ENCODE results near the gene COG3.

Gene COG3

GRCh38 chr13:45482571-45483173 lies 17.9 kb downstream of the COG3 start:
- H3K36me3 ChIP-seq (ENCODE audit: insufficient read depth, low read length) = peaks cover 34% of the 10 kb centered on the region
- H3K9ac ChIP-seq (ENCODE audit: low read length) = no peak overlapping the region
- H3K27ac ChIP-seq (ENCODE audit: low read depth, low read length) = no peak overlapping the region

GRCh38 chr13:45487604-45488003 lies 22.9 kb downstream of the COG3 start:
- no peaks in the 10 kb centered on the region for H3K9me3 ChIP-seq (ENCODE audit: low read length)
- no peak overlapping the region for H3K27ac ChIP-seq (ENCODE audit: low read depth, low read length)
- no peak overlapping the region for H3K9ac ChIP-seq (ENCODE audit: low read length)
- H3K4me3 ChIP-seq (ENCODE audit: low read depth in 1 of 2, low read length in 2 of 2) = no peak overlapping the region
- peaks cover 49% of the 10 kb centered on the region for H3K36me3 ChIP-seq (ENCODE audit: insufficient read depth, low read length)
- no peaks in the 10 kb centered on the region for H3K4me1 ChIP-seq (ENCODE audit: insufficient read depth, low read length)
- no peaks in the 10 kb centered on the region for H3K27me3 ChIP-seq (ENCODE audit: control insufficient read depth in 1 of 2, insufficient read depth in 2 of 2, low read length in 2 of 2)

More at GRCh38 chr13:45482571-45483173, 17.9 kb downstream of the COG3 start:
- Histone ChIP-seq H3K4me3 (ENCODE audit: low read depth in 1 of 2, low read length in 2 of 2) (no peak overlapping the region), H3K27me3 (ENCODE audit: control insufficient read depth in 1 of 2, insufficient read depth in 2 of 2, low read length in 2 of 2) (no peaks in the 10 kb centered on the region), H3K4me1 (ENCODE audit: insufficient read depth, low read length) (no peaks in the 10 kb centered on the region), H3K9me3 (ENCODE audit: low read length) (no peaks in the 10 kb centered on the region)

GRCh38 chr13:45490068-45490467 lies 25.3 kb downstream of the COG3 start:
- Histone ChIP-seq H3K9me3 (ENCODE audit: low read length) (no peaks in the 10 kb centered on the region), H3K27ac (ENCODE audit: low read depth, low read length) (no peak overlapping the region), H3K4me3 (ENCODE audit: low read depth in 1 of 2, low read length in 2 of 2) (no peak overlapping the region), H3K27me3 (ENCODE audit: control insufficient read depth in 1 of 2, insufficient read depth in 2 of 2, low read length in 2 of 2) (no peaks in the 10 kb centered on the region), H3K36me3 (ENCODE audit: insufficient read depth, low read length) (peaks cover 39% of the 10 kb centered on the region), H3K4me1 (ENCODE audit: insufficient read depth, low read length) (no peaks in the 10 kb centered on the region), H3K9ac (ENCODE audit: low read length) (no peak overlapping the region)

- H3K4me3 ChIP-seq (ENCODE audit: low read depth in 1 of 2, low read length in 2 of 2) = no peak overlapping the region
- H3K9me3 ChIP-seq (ENCODE audit: low read length) = no peaks in the 10 kb centered on the region
- H3K9ac ChIP-seq (ENCODE audit: low read length) = no peak overlapping the region
- H3K27me3 ChIP-seq (ENCODE audit: control insufficient read depth in 1 of 2, insufficient read depth in 2 of 2, low read length in 2 of 2) = no peaks in the 10 kb centered on the region
- H3K4me1 ChIP-seq (ENCODE audit: insufficient read depth, low read length) = no peaks in the 10 kb centered on the region
- H3K36me3 ChIP-seq (ENCODE audit: insufficient read depth, low read length) = peaks cover 34% of the 10 kb centered on the region
- H3K27ac ChIP-seq (ENCODE audit: low read depth, low read length) = no peak overlapping the region
Observed at GRCh38 chr13:45492538-45492937, 27.8 kb downstream of the COG3 start.

- Histone ChIP-seq H3K9me3 (ENCODE audit: low read length) (no peaks in the 10 kb centered on the region), H3K27me3 (ENCODE audit: control insufficient read depth in 1 of 2, insufficient read depth in 2 of 2, low read length in 2 of 2) (no peaks in the 10 kb centered on the region), H3K27ac (ENCODE audit: low read depth, low read length) (no peak overlapping the region), H3K4me3 (ENCODE audit: low read depth in 1 of 2, low read length in 2 of 2) (no peak overlapping the region), H3K36me3 (ENCODE audit: insufficient read depth, low read length) (peaks cover 36% of the 10 kb centered on the region), H3K4me1 (ENCODE audit: insufficient read depth, low read length) (no peaks in the 10 kb centered on the region), H3K9ac (ENCODE audit: low read length) (no peak overlapping the region)
Observed at GRCh38 chr13:45496942-45497341, 32.2 kb downstream of the COG3 start.

GRCh38 chr13:45500492-45501174 lies 35.9 kb downstream of the COG3 start:
- Histone ChIP-seq H3K27me3 (ENCODE audit: control insufficient read depth in 1 of 2, insufficient read depth in 2 of 2, low read length in 2 of 2) (no peaks in the 10 kb centered on the region), H3K27ac (ENCODE audit: low read depth, low read length) (no peak overlapping the region), H3K4me3 (ENCODE audit: low read depth in 1 of 2, low read length in 2 of 2) (no peak overlapping the region), H3K9ac (ENCODE audit: low read length) (no peak overlapping the region), H3K9me3 (ENCODE audit: low read length) (no peaks in the 10 kb centered on the region), H3K36me3 (ENCODE audit: insufficient read depth, low read length) (peaks cover 45% of the 10 kb centered on the region), H3K4me1 (ENCODE audit: insufficient read depth, low read length) (no peaks in the 10 kb centered on the region)

GRCh38 chr13:45501175-45501526 lies 36.4 kb downstream of the COG3 start:
- no peaks in the 10 kb centered on the region for H3K9me3 ChIP-seq (ENCODE audit: low read length)
- no peaks in the 10 kb centered on the region for H3K4me1 ChIP-seq (ENCODE audit: insufficient read depth, low read length)
- H3K9ac ChIP-seq (ENCODE audit: low read length) = no peak overlapping the region
- H3K27me3 ChIP-seq (ENCODE audit: control insufficient read depth in 1 of 2, insufficient read depth in 2 of 2, low read length in 2 of 2) = no peaks in the 10 kb centered on the region
- H3K27ac ChIP-seq (ENCODE audit: low read depth, low read length) = no peak overlapping the region
- no peak overlapping the region for H3K4me3 ChIP-seq (ENCODE audit: low read depth in 1 of 2, low read length in 2 of 2)
- H3K36me3 ChIP-seq (ENCODE audit: insufficient read depth, low read length) = peaks cover 49% of the 10 kb centered on the region

- H3K9me3 ChIP-seq (ENCODE audit: low read length) = no peaks in the 10 kb centered on the region
- peaks cover 40% of the 10 kb centered on the region for H3K36me3 ChIP-seq (ENCODE audit: insufficient read depth, low read length)
- no peaks in the 10 kb centered on the region for H3K4me1 ChIP-seq (ENCODE audit: insufficient read depth, low read length)
- no peak overlapping the region for H3K9ac ChIP-seq (ENCODE audit: low read length)
- no peak overlapping the region for H3K4me3 ChIP-seq (ENCODE audit: low read depth in 1 of 2, low read length in 2 of 2)
- H3K27ac ChIP-seq (ENCODE audit: low read depth, low read length) = no peak overlapping the region
- no peaks in the 10 kb centered on the region for H3K27me3 ChIP-seq (ENCODE audit: control insufficient read depth in 1 of 2, insufficient read depth in 2 of 2, low read length in 2 of 2)
Observed at GRCh38 chr13:45503658-45504057, 38.9 kb downstream of the COG3 start.

GRCh38 chr13:45506811-45507210 lies 42.1 kb downstream of the COG3 start:
- H3K36me3 ChIP-seq (ENCODE audit: insufficient read depth, low read length) = peaks cover 45% of the 10 kb centered on the region
- no peak overlapping the region for H3K9ac ChIP-seq (ENCODE audit: low read length)
- no peaks in the 10 kb centered on the region for H3K4me1 ChIP-seq (ENCODE audit: insufficient read depth, low read length)
- no peak overlapping the region for H3K4me3 ChIP-seq (ENCODE audit: low read depth in 1 of 2, low read length in 2 of 2)
- no peaks in the 10 kb centered on the region for H3K9me3 ChIP-seq (ENCODE audit: low read length)
- no peak overlapping the region for H3K27ac ChIP-seq (ENCODE audit: low read depth, low read length)
- H3K27me3 ChIP-seq (ENCODE audit: control insufficient read depth in 1 of 2, insufficient read depth in 2 of 2, low read length in 2 of 2) = no peaks in the 10 kb centered on the region

- H3K9ac ChIP-seq (ENCODE audit: low read length) = no peak overlapping the region
- no peaks in the 10 kb centered on the region for H3K9me3 ChIP-seq (ENCODE audit: low read length)
- no peak overlapping the region for H3K4me3 ChIP-seq (ENCODE audit: low read depth in 1 of 2, low read length in 2 of 2)
- H3K27me3 ChIP-seq (ENCODE audit: control insufficient read depth in 1 of 2, insufficient read depth in 2 of 2, low read length in 2 of 2) = no peaks in the 10 kb centered on the region
- no peaks in the 10 kb centered on the region for H3K4me1 ChIP-seq (ENCODE audit: insufficient read depth, low read length)
- peaks cover 43% of the 10 kb centered on the region for H3K36me3 ChIP-seq (ENCODE audit: insufficient read depth, low read length)
- H3K27ac ChIP-seq (ENCODE audit: low read depth, low read length) = no peak overlapping the region
Observed at GRCh38 chr13:45508776-45509175, 44.0 kb downstream of the COG3 start.

- H3K9ac ChIP-seq (ENCODE audit: low read length) = no peak overlapping the region
- H3K4me1 ChIP-seq (ENCODE audit: insufficient read depth, low read length) = no peaks in the 10 kb centered on the region
- H3K27ac ChIP-seq (ENCODE audit: low read depth, low read length) = no peak overlapping the region
- H3K27me3 ChIP-seq (ENCODE audit: control insufficient read depth in 1 of 2, insufficient read depth in 2 of 2, low read length in 2 of 2) = no peaks in the 10 kb centered on the region
- no peaks in the 10 kb centered on the region for H3K9me3 ChIP-seq (ENCODE audit: low read length)
- no peak overlapping the region for H3K4me3 ChIP-seq (ENCODE audit: low read depth in 1 of 2, low read length in 2 of 2)
- H3K36me3 ChIP-seq (ENCODE audit: insufficient read depth, low read length) = peaks cover 37% of the 10 kb centered on the region
Observed at GRCh38 chr13:45510672-45511071, 45.9 kb downstream of the COG3 start.

Data from muscle layer of colon (tissue), 2 donors.